K562 (cell line): Measurements from ENCODE around the gene KLF4.

ENCODE experiments used
- CHAMP1 ChIP-seq: fragments of 450-650 bp; IDR thresholded peaks from 2 replicates; pipeline ENCODE4 v1.6.1; 2016; ENCODE audit warnings: mild to moderate bottlenecking
- CREB1 ChIP-seq, 2 experiments: sonication (generic) in 1 of 2; formaldehyde crosslinking in 1 of 2; IDR thresholded peaks; 2 replicates each; pipeline versions ENCODE4 v1.6.1 to v1.8.0; 2012 to 2022; ENCODE audit warnings: inconsistent platforms in 1 of 2, mild to moderate bottlenecking in 1 of 2, missing genetic modification reagents in 1 of 2, moderate library complexity in 1 of 2
- FOXA1 ChIP-seq: fragments of 450-650 bp; IDR thresholded peaks from 2 replicates; pipeline ENCODE4 v1.6.1; 2016; ENCODE audit warnings: mild to moderate bottlenecking, borderline replicate concordance
- MAZ ChIP-seq, 2 experiments: fragments of 450-650 bp in 1 of 2; sonication (generic) in 1 of 2; formaldehyde crosslinking; IDR thresholded peaks in 1 of 2; conservative IDR thresholded peaks in 1 of 2; 2 replicates each; pipeline versions ENCODE4 v1.4.0 to v1.5.0; 2020; ENCODE audit warnings: mild to moderate bottlenecking in 1 of 2, missing genetic modification reagents in 1 of 2
- MYC ChIP-seq, 2 experiments: fragments of 250-450 bp in 1 of 2; sonication (Bioruptor Pico) in 1 of 2; IDR thresholded peaks; 2 replicates each; pipeline versions ENCODE4 v1.5.1 to v1.6.1; 2012 to 2021; ENCODE audit warnings: low read depth in 2 of 2, borderline replicate concordance in 1 of 2, improper control_type of control experiment in 1 of 2, low read length in 1 of 2, mild to moderate bottlenecking in 1 of 2, moderate library complexity in 1 of 2
- PREB ChIP-seq: sonication (generic); formaldehyde crosslinking; IDR thresholded peaks from 2 replicates; pipeline ENCODE4 v1.8.1; 2023; ENCODE audit warnings: mild to moderate bottlenecking, missing genetic modification reagents
- STAG1 ChIP-seq: sonication (generic); formaldehyde crosslinking; IDR thresholded peaks from 2 replicates; pipeline ENCODE4 v1.5.0; 2020; ENCODE audit warnings: missing genetic modification reagents, borderline replicate concordance
- TRIM24 ChIP-seq, 2 experiments: fragments of 450-650 bp; IDR thresholded peaks; 2 replicates each; pipeline ENCODE4 v1.6.1; 2016
- ZFX ChIP-seq: sonication (generic); formaldehyde crosslinking; IDR thresholded peaks from 2 replicates; pipeline ENCODE4 v1.8.0; 2022; ENCODE audit warnings: mild to moderate bottlenecking, missing genetic modification reagents, moderate library complexity
- TF ChIP-seq, protein P1 (sequence below): fragments of 450-650 bp; IDR thresholded peaks from 2 replicates; pipeline ENCODE4 v1.6.1; 2016; ENCODE audit warnings: missing biosample characterization, missing genetic modification characterization

DNA sequence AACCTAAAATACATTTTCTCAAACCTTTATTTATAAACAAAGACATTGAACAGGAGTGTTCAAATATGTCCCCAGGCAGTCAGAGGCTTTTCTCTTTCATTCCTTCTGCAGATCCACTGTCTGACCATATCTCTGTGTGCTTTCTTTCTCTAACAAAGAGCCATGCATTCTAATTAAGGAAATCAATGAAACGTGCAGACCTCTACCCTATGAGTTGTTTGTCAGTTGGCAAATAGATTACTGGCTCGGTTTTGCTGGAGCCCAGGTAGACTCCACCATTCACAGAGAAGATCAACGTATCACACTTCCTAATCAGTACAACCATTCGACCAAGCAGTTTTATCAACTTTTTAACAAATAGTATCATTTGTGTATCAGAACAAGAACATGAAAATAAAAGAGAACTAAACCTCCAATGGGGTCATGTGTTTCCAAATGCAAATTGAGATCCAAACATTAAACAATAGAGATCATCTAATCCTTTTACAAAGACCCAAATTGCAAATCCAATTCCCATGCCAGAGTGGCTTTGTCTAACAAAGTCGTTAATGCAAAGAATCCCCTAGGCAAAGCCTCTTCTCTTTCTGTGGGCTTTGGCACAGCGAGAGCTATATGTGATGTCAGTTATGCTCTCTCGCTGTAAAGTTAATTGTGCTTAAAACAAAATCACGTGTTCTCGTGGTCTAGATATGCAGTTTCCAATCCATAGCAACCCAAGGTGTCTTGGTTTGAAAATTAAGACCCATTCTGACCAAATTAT lies 16.8 kb downstream of the KLF4 start:
- no peak for TF ChIP-seq CHAMP1
- TF ChIP-seq ZFX (CRISPR knock-in tag) = no peak
- TF ChIP-seq, protein P1, sequence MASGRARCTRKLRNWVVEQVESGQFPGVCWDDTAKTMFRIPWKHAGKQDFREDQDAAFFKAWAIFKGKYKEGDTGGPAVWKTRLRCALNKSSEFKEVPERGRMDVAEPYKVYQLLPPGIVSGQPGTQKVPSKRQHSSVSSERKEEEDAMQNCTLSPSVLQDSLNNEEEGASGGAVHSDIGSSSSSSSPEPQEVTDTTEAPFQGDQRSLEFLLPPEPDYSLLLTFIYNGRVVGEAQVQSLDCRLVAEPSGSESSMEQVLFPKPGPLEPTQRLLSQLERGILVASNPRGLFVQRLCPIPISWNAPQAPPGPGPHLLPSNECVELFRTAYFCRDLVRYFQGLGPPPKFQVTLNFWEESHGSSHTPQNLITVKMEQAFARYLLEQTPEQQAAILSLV (tag) = no peak
- no peak for TF ChIP-seq FOXA1
- no peak for TF ChIP-seq TRIM24 (IDR thresholded peaks at IDR 0.05)
- no peak for TF ChIP-seq STAG1
- no peak for TF ChIP-seq CREB1 (IDR thresholded peaks at IDR 0.05)
- TF ChIP-seq CREB1 (CRISPR knock-in tag; IDR thresholded peaks at IDR 0.05) = no peak
- TF ChIP-seq PREB (CRISPR knock-in tag) = no peak
- TF ChIP-seq MAZ (CRISPR knock-in tag; conservative IDR thresholded peaks at IDR 0.05 in 1 of 2, IDR thresholded peaks at IDR 0.05 in 1 of 2) = no peak
- TF ChIP-seq MYC (IDR thresholded peaks at IDR 0.05; ENCODE audit: low read depth, low read length) = no peak
- TF ChIP-seq MYC (CRISPR knock-in tag; IDR thresholded peaks at IDR 0.05; ENCODE audit: borderline replicate concordance, low read depth) = no peak
